Body of pancreas (tissue), 4 donors: ENCODE measurements around the gene AGMO. TPM values are rescaled to one million over a fixed set of nuclear protein-coding genes. Genes with fewer than 3 reads are reported as not detected.

Source experiments
- ATAC-seq: fragments of 150-250 bp; one replicate; pipeline ENCODE4 v1.9.1; 2016
- DNase-seq, 4 donors: peaks; one replicate each; pipeline ENCODE4 v3.0.0-alpha.2; 2019
- H3K27ac ChIP-seq, 4 donors: fragments of 200-600 bp; sonication (generic); 1 replicate in 3 of 4; 2 replicates in 1 of 4; pipeline versions ENCODE4 v1.5.1 to v1.6.1; 2016 to 2019; ENCODE audit warnings: mild to moderate bottlenecking in 1 of 4, mixed read lengths in 1 of 4, moderate library complexity in 1 of 4
- H3K27me3 ChIP-seq, 2 donors: fragments of 200-600 bp; sonication (generic); one replicate each; pipeline ENCODE4 v1.6.0; 2016; ENCODE audit warnings: mild to moderate bottlenecking in 1 of 2
- H3K36me3 ChIP-seq, 2 donors: fragments of 200-600 bp; sonication (generic); replicated peaks in 1 of 2; 2 replicates each; pipeline ENCODE4 v1.5.1; 2016; ENCODE audit warnings: low read depth in 2 of 2; ENCODE audit not compliant: insufficient read depth in 1 of 2
- H3K4me1 ChIP-seq: fragments of 200-600 bp; sonication (generic); one replicate; pipeline ENCODE4 v1.6.0; 2016
- H3K4me3 ChIP-seq, 2 donors: fragments of 200-600 bp; sonication (generic); 1 replicate in 1 of 2; 2 replicates in 1 of 2; pipeline ENCODE4 v1.5.1; 2016 to 2019
- H3K9me3 ChIP-seq, 3 donors: fragments of 200-600 bp; sonication (generic); 1 replicate in 2 of 3; 2 replicates in 1 of 3; pipeline ENCODE4 v1.5.1; 2016
- POLR2A ChIP-seq, 3 donors: fragments of 450-650 bp; IDR thresholded peaks; one replicate each; pipeline ENCODE4 v1.6.1; 2016; ENCODE audit warnings: antibody characterized with exemption in 3 of 3, mild to moderate bottlenecking in 2 of 3
- WGBS, 2 donors: methylation state at CpG; one replicate each; pipeline ENCODE4 v1.1.5; 2017; 5-methylcytosine and 5-hydroxymethylcytosine counted together
- intact Hi-C: fragments of 100-400 bp; cut with DNase I; formaldehyde crosslinking; loops from one replicate; pipeline ENCODE4 v1.15.1; 2023
- total RNA-seq, 2 donors: library from RNA; depleted of rRNA; stranded (reverse); fragments of >200 nt; gene quantifications; one replicate each; pipeline ENCODE4 v1.1.0, GENCODE V29; 2016
- TF ChIP-seq, protein P1 (sequence below), 7 experiments: fragments of 450-650 bp in 4 of 7; fragments of 200-600 bp in 3 of 7; sonication (generic) in 3 of 7; IDR thresholded peaks; one replicate each; pipeline ENCODE4 v1.5.1; 2016 to 2019; ENCODE audit warnings: antibody characterized with exemption in 7 of 7

The AGMO gene
- total RNA-seq, 2 donors from 2014 or later, result 0.52 TPM; not detected in 1

DNA sequence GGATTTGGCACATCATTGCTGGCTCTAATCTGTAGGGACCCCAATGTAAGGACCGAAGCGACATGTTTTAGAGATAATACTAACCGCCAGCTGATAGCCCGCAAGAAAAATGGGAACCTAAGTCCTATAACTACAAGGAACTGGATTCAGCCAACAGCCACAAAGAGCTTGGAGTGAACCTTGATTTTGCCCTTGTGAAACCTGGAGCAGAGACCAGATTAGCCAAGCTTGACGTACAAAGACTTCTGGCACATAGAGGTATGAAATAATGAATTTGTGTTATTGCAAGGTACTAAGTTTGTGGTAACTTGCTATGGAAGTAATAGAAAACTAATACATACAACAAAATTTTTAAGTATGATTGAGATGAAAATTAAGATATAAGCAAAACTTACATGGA lies 246.9 kb downstream of the AGMO start:
- intact Hi-C loops, result no loop called here
- DNase-seq, result no peak
- WGBS, 2 donors, result 83 to 91% methylated on average over 5 of the region's 5 CpGs
- TF ChIP-seq, protein P1, sequence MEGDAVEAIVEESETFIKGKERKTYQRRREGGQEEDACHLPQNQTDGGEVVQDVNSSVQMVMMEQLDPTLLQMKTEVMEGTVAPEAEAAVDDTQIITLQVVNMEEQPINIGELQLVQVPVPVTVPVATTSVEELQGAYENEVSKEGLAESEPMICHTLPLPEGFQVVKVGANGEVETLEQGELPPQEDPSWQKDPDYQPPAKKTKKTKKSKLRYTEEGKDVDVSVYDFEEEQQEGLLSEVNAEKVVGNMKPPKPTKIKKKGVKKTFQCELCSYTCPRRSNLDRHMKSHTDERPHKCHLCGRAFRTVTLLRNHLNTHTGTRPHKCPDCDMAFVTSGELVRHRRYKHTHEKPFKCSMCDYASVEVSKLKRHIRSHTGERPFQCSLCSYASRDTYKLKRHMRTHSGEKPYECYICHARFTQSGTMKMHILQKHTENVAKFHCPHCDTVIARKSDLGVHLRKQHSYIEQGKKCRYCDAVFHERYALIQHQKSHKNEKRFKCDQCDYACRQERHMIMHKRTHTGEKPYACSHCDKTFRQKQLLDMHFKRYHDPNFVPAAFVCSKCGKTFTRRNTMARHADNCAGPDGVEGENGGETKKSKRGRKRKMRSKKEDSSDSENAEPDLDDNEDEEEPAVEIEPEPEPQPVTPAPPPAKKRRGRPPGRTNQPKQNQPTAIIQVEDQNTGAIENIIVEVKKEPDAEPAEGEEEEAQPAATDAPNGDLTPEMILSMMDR (IDR thresholded peaks at IDR 0.05), result no peak
- Histone ChIP-seq H3K27ac (no peak overlapping the region), H3K4me3 (no peak overlapping the region), H3K9me3 (no peaks in the 10 kb centered on the region), H3K36me3 (no peaks in the 10 kb centered on the region), H3K27me3 (no peaks in the 10 kb centered on the region), H3K4me1 (no peaks in the 10 kb centered on the region)
- no peak for ATAC-seq

- no peak overlapping the region for H3K27ac ChIP-seq
- no peaks in the 10 kb centered on the region for H3K9me3 ChIP-seq
- no peak overlapping the region for H3K4me3 ChIP-seq
- ATAC-seq (no peak), DNase-seq (no peak)
- H3K27me3 ChIP-seq, result no peaks in the 10 kb centered on the region
- intact Hi-C loops, result no loop called here
- 17 to 18% methylated on average over 1 of the region's 1 CpG for WGBS, 2 donors
- TF ChIP-seq, protein P1 (IDR thresholded peaks at IDR 0.05), result no peak
- no peak for TF ChIP-seq POLR2A (IDR thresholded peaks at IDR 0.05)
- no peaks in the 10 kb centered on the region for H3K4me1 ChIP-seq
- no peaks in the 10 kb centered on the region for H3K36me3 ChIP-seq
These were observed 248.5 kb downstream of the AGMO start for GRCh38 chr7:15313361-15313760.

- Histone ChIP-seq H3K9me3 (no peaks in the 10 kb centered on the region), H3K36me3 (no peaks in the 10 kb centered on the region), H3K4me3 (no peak overlapping the region), H3K27me3 (no peaks in the 10 kb centered on the region), H3K4me1 (no peaks in the 10 kb centered on the region), H3K27ac (no peak overlapping the region)
- no peak for DNase-seq
- no peak for TF ChIP-seq POLR2A (IDR thresholded peaks at IDR 0.05)
- TF ChIP-seq, protein P1 (IDR thresholded peaks at IDR 0.05), result no peak
- 28 to 49% methylated on average over 1 of the region's 1 CpG for WGBS, 2 donors
- intact Hi-C loops, result loop anchor here (10.0 kb wide), 1 partner anchor 755 kb away; no protein-coding TSS in a partner anchor
- no peak for ATAC-seq
These were observed 251.9 kb downstream of the AGMO start for GRCh38 chr7:15309872-15310271.

GRCh38 chr7:15308821-15309220 lies 253.0 kb downstream of the AGMO start:
- no peak for ATAC-seq
- H3K27ac ChIP-seq, result no peak overlapping the region
- no peaks in the 10 kb centered on the region for H3K9me3 ChIP-seq
- H3K27me3 ChIP-seq, result no peaks in the 10 kb centered on the region
- no peaks in the 10 kb centered on the region for H3K36me3 ChIP-seq
- DNase-seq, result no peak
- H3K4me1 ChIP-seq, result no peaks in the 10 kb centered on the region
- intact Hi-C loops, result loop anchor here (10.0 kb wide), 1 partner anchor 756 kb away; no protein-coding TSS in a partner anchor
- no peak overlapping the region for H3K4me3 ChIP-seq
- WGBS, 2 donors, result 76 to 83% methylated on average over 3 of the region's 3 CpGs
- TF ChIP-seq, protein P1 (IDR thresholded peaks at IDR 0.05), result no peak
- TF ChIP-seq POLR2A (IDR thresholded peaks at IDR 0.05), result no peak

GRCh38 chr7:15306296-15306695 lies 255.5 kb downstream of the AGMO start:
- Histone ChIP-seq H3K27me3 (no peaks in the 10 kb centered on the region), H3K36me3 (no peaks in the 10 kb centered on the region), H3K4me1 (no peaks in the 10 kb centered on the region), H3K27ac (no peak overlapping the region), H3K4me3 (no peak overlapping the region), H3K9me3 (no peaks in the 10 kb centered on the region)
- intact Hi-C loops, result loop anchor here (10.0 kb wide), 1 partner anchor 759 kb away; no protein-coding TSS in a partner anchor
- TF ChIP-seq POLR2A (IDR thresholded peaks at IDR 0.05), result no peak
- TF ChIP-seq, protein P1 (IDR thresholded peaks at IDR 0.05), result no peak
- ATAC-seq, result no peak
- DNase-seq, result no peak
